Colonic mucosa (tissue), 4 donors: Measurements from ENCODE around the gene SCN5A. TPM values are rescaled to one million over a fixed set of nuclear protein-coding genes. Genes with fewer than 3 reads are reported as not detected.

Experiments used
- DNase-seq: peaks from one replicate; pipeline ENCODE4 v3.0.0-alpha.2; 2020
- H3K27ac ChIP-seq: fragments of 200-600 bp; one replicate; pipeline ENCODE4 v1.8.0; 2021
- H3K27me3 ChIP-seq: fragments of 200-600 bp; one replicate; pipeline ENCODE4 v1.8.0; 2021
- H3K36me3 ChIP-seq: fragments of 200-600 bp; one replicate; pipeline ENCODE4 v1.8.0; 2021
- H3K4me1 ChIP-seq: fragments of 200-600 bp; one replicate; pipeline ENCODE4 v1.8.0; 2021; ENCODE audit warnings: mild to moderate bottlenecking
- H3K4me3 ChIP-seq: fragments of 200-600 bp; one replicate; pipeline ENCODE4 v1.8.0; 2021
- H3K9ac ChIP-seq, 2 donors: one replicate each; pipeline ENCODE4 v1.7.0; 2013; ENCODE audit warnings: control low read depth in 2 of 2, low read depth in 2 of 2, low read length in 2 of 2
- H3K9me3 ChIP-seq: fragments of 200-600 bp; one replicate; pipeline ENCODE4 v1.8.0; 2021
- CTCF ChIP-seq: fragments of 200-600 bp; IDR thresholded peaks from one replicate; pipeline ENCODE4 v1.8.0; 2022; ENCODE audit warnings: antibody characterized with exemption, mild to moderate bottlenecking
- intact Hi-C: fragments of 100-400 bp; cut with DNase I; formaldehyde crosslinking; loops from one replicate; pipeline ENCODE4 v1.14.1; 2022
- total RNA-seq, 2 donors: library from RNA; stranded (reverse); fragmentation: NEBNext Ultra II Directional in 1 of 2; extraction: Animal tissue kit (Norgen Biotek cat#: 25700) in 1 of 2; gene quantifications; one replicate each; pipeline ENCODE4 v1.2.1, GENCODE V29; 2021
- donor health status: healthy.
- donor health status: DM: no; HTN: no; CAD: no.
- donor health status: DM: no; HTN: no; CAD: no.

SCN5A gene
- total RNA-seq, 2 donors from 2014 or later, result 0.32 to 0.45 TPM

- no peak for TF ChIP-seq CTCF
Observed at GRCh38 chr3:38580450-38581382, 68.8 kb downstream of the SCN5A start.

GRCh38 chr3:38579551-38580449, 69.7 kb downstream of the SCN5A start:
- H3K36me3 ChIP-seq, result no peaks in the 10 kb centered on the region
- no peak overlapping the region for H3K9ac ChIP-seq
- no peaks in the 10 kb centered on the region for H3K27me3 ChIP-seq
- intact Hi-C loops, result no loop called here
- H3K4me3 ChIP-seq, result no peak overlapping the region
- DNase-seq, result no peak
- H3K4me1 ChIP-seq, result no peaks in the 10 kb centered on the region
- H3K9me3 ChIP-seq, result no peaks in the 10 kb centered on the region
- H3K27ac ChIP-seq, result no peak overlapping the region
- no peak for TF ChIP-seq CTCF

More at GRCh38 chr3:38580450-38581382, 68.8 kb downstream of the SCN5A start:
- H3K9me3 ChIP-seq, result no peaks in the 10 kb centered on the region
- H3K27ac ChIP-seq, result no peak overlapping the region
- H3K4me3 ChIP-seq, result no peak overlapping the region
- DNase-seq, result no peak
- intact Hi-C loops, result no loop called here
- no peak overlapping the region for H3K9ac ChIP-seq
- no peaks in the 10 kb centered on the region for H3K27me3 ChIP-seq
- H3K4me1 ChIP-seq, result no peaks in the 10 kb centered on the region
- no peaks in the 10 kb centered on the region for H3K36me3 ChIP-seq

- DNase-seq, result no peak
- H3K4me3 ChIP-seq, result no peak overlapping the region
- no peaks in the 10 kb centered on the region for H3K4me1 ChIP-seq
- no peak overlapping the region for H3K9ac ChIP-seq
- no peak for TF ChIP-seq CTCF
- H3K27me3 ChIP-seq, result no peaks in the 10 kb centered on the region
- no peak overlapping the region for H3K27ac ChIP-seq
- H3K36me3 ChIP-seq, result no peaks in the 10 kb centered on the region
- intact Hi-C loops, result no loop called here
- no peaks in the 10 kb centered on the region for H3K9me3 ChIP-seq
Observed at GRCh38 chr3:38579141-38579540, 70.3 kb downstream of the SCN5A start.

- no peaks in the 10 kb centered on the region for H3K4me1 ChIP-seq
- no peak overlapping the region for H3K27ac ChIP-seq
- H3K36me3 ChIP-seq, result no peaks in the 10 kb centered on the region
- TF ChIP-seq CTCF, result no peak
- no peak overlapping the region for H3K9ac ChIP-seq
- no peaks in the 10 kb centered on the region for H3K27me3 ChIP-seq
- H3K9me3 ChIP-seq, result no peaks in the 10 kb centered on the region
- H3K4me3 ChIP-seq, result no peak overlapping the region
- DNase-seq, result no peak
- intact Hi-C loops, result no loop called here
Observed at GRCh38 chr3:38578551-38578950, 70.9 kb downstream of the SCN5A start.

- H3K27ac ChIP-seq, result no peak overlapping the region
- no peaks in the 10 kb centered on the region for H3K4me1 ChIP-seq
- no peak overlapping the region for H3K9ac ChIP-seq
- no peaks in the 10 kb centered on the region for H3K36me3 ChIP-seq
- H3K4me3 ChIP-seq, result no peak overlapping the region
- H3K27me3 ChIP-seq, result no peaks in the 10 kb centered on the region
- no peak for TF ChIP-seq CTCF
- no peak for DNase-seq
- intact Hi-C loops, result no loop called here
- no peaks in the 10 kb centered on the region for H3K9me3 ChIP-seq
Observed at GRCh38 chr3:38578081-38578475, 71.4 kb downstream of the SCN5A start.
